Mucosa of gallbladder (tissue), 1 donor: ENCODE results near the gene NVL. TPM values are rescaled to one million over a fixed set of nuclear protein-coding genes. Genes with fewer than 3 reads are reported as not detected.
A peak's percentile ranks its signal among the peaks of the same experiment; 100 is the strongest.

Source experiments
- DNase-seq: peaks from one replicate; pipeline ENCODE4 v3.0.0-alpha.2; 2020; ENCODE audit warnings: low spot score
- total RNA-seq: library from RNA; stranded (reverse); gene quantifications from one replicate; pipeline ENCODE4 v1.2.1, GENCODE V29; 2021
- donor health status: DM: no; HTN: no; CAD: no.

Gene NVL
- total RNA-seq, 1 donor from 2014 or later, result 17.6 TPM

- DNase-seq, result no peak
Measured at GRCh38 chr1:224287714-224288113, 42.3 kb downstream of the NVL start.

- DNase-seq, result no peak
Measured at GRCh38 chr1:224282140-224282539, 47.8 kb downstream of the NVL start.

GRCh38 chr1:224276771-224277487 is 53.0 kb downstream of the NVL start:
- DNase-seq, result no peak

GRCh38 chr1:224274970-224275626 is 54.9 kb downstream of the NVL start:
- DNase-seq, result no peak

- no peak for DNase-seq
Measured at GRCh38 chr1:224273641-224274040, 56.3 kb downstream of the NVL start.

- no peak for DNase-seq
Measured at GRCh38 chr1:224271106-224271505, 58.9 kb downstream of the NVL start.

GRCh38 chr1:224267925-224268324 is 62.0 kb downstream of the NVL start:
- DNase-seq, result no peak

GRCh38 chr1:224266915-224267856 is 62.8 kb downstream of the NVL start:
- no peak for DNase-seq

- no peak for DNase-seq
Measured at GRCh38 chr1:224266105-224266914, 63.7 kb downstream of the NVL start.

GRCh38 chr1:224264321-224264720 is 65.7 kb downstream of the NVL start:
- DNase-seq, result no peak

- no peak for DNase-seq
Measured at GRCh38 chr1:224262373-224263054, 67.5 kb downstream of the NVL start.

- DNase-seq, result no peak
Measured at GRCh38 chr1:224259986-224260385, 70.0 kb downstream of the NVL start.

- no peak for DNase-seq
Measured at GRCh38 chr1:224258351-224258750, 71.6 kb downstream of the NVL start.

- DNase-seq, result no peak
Measured at GRCh38 chr1:224256640-224257039, 73.3 kb downstream of the NVL start.

GRCh38 chr1:224253721-224254120 is 76.3 kb downstream of the NVL start:
- no peak for DNase-seq

GRCh38 chr1:224252479-224252878 is 77.5 kb downstream of the NVL start:
- no peak for DNase-seq

- DNase-seq, result no peak
Measured at GRCh38 chr1:224251741-224252146, 78.2 kb downstream of the NVL start.

- DNase-seq, result peak; percentile 49
Measured at GRCh38 chr1:224245188-224245587, 84.8 kb downstream of the NVL start.

GRCh38 chr1:224238756-224239155 is 91.2 kb downstream of the NVL start:
- no peak for DNase-seq

GRCh38 chr1:224238212-224238611 is 91.8 kb downstream of the NVL start:
- DNase-seq, result no peak
